Muscle of leg (tissue), 11 donors: Measurements from ENCODE around the gene CHST13. TPM values are rescaled to one million over a fixed set of nuclear protein-coding genes. Genes with fewer than 3 reads are reported as not detected.
"Not testable (repeated sequence)": the region's sequence is repeated elsewhere in the genome, so short reads cannot be mapped to it uniquely, and the experiment has no call there.

Experiments used
- DNase-seq: peaks from one replicate; pipeline ENCODE4 v3.0.0; 2013
- H3K27ac ChIP-seq: one replicate; pipeline ENCODE4 v1.5.1; 2013; ENCODE audit warnings: mild to moderate bottlenecking, low read length, control low read depth
- H3K27me3 ChIP-seq: one replicate; pipeline ENCODE4 v1.6.1; 2013; ENCODE audit warnings: low read length; ENCODE audit not compliant: control insufficient read depth, insufficient read depth
- H3K36me3 ChIP-seq: one replicate; pipeline ENCODE4 v1.6.1; 2013; ENCODE audit warnings: low read length; ENCODE audit not compliant: control insufficient read depth, insufficient read depth
- H3K4me1 ChIP-seq: one replicate; pipeline ENCODE4 v1.6.1; 2013; ENCODE audit warnings: low read length; ENCODE audit not compliant: control insufficient read depth, insufficient read depth
- H3K4me3 ChIP-seq: one replicate; pipeline ENCODE4 v1.5.1; 2013; ENCODE audit warnings: low read length, control low read depth
- H3K9me3 ChIP-seq: replicated peaks from 2 replicates; pipeline ENCODE4 v1.6.1; 2013; ENCODE audit warnings: low read depth, low read length; ENCODE audit not compliant: control insufficient read depth
- WGBS: methylation state at CpG from one replicate; pipeline ENCODE4 v1.1.5; 2013; ENCODE audit warnings: missing lambda C conversion rate; ENCODE audit not compliant: insufficient coverage; 5-methylcytosine and 5-hydroxymethylcytosine counted together
- polyA plus RNA-seq, 8 donors: library from polyadenylated mRNA; unstranded; fragments of 120-200 nt; gene quantifications; one replicate each; pipeline versions ENCODE4 v1.2.1 to v1.2.3, GENCODE V29; 2013; ENCODE audit warnings: inconsistent platforms in 1 of 8, low replicate concordance in 1 of 8; ENCODE audit not compliant: insufficient read length in 8 of 8, insufficient read depth in 1 of 8
- total RNA-seq: library from RNA; stranded (reverse); fragments of 120-200 nt; gene quantifications from one replicate; pipeline ENCODE4 v1.2.4, GENCODE V29; 2013

Gene CHST13
- total and polyA plus RNA-seq, 9 donors: 0.10 to 2.4 (median 0.23) TPM; not detected in 1

GRCh38 chr3:126531051-126531330, 7.0 kb downstream of the CHST13 start:
- Histone ChIP-seq H3K9me3 (no peaks in the 10 kb centered on the region), H3K4me1 (peaks cover 2% of the 10 kb centered on the region), H3K4me3 (no peak overlapping the region), H3K27ac (no peak overlapping the region), H3K36me3 (no peaks in the 10 kb centered on the region), H3K27me3 (peaks cover 21% of the 10 kb centered on the region)
- 95% methylated on average over 5 of the region's 6 CpGs for WGBS
- DNase-seq: no peak

DNA sequence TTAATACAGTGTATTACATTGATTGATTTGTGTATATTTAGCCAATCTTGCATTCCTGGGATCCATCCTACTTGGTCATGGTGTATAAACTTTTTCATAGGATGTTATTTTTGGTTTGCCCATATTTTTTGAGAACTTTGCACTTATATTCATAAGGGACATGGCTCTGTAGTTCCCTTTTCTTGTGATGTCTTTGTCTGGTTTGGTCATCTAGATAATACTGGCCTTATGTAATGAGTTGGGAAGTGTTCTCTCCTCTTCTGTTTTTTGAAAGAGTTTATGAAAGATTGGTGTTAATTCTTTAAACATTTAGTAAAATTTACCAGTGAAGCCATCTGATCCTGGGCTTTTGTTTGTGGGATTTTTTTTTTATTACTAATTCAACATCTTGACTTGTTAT, 9.6 kb downstream of the CHST13 start:
- H3K9me3 ChIP-seq: no peaks in the 10 kb centered on the region
- no peak overlapping the region for H3K27ac ChIP-seq
- DNase-seq: no peak
- H3K36me3 ChIP-seq: no peaks in the 10 kb centered on the region
- H3K4me3 ChIP-seq: no peak overlapping the region
- peaks cover 23% of the 10 kb centered on the region for H3K27me3 ChIP-seq
- H3K4me1 ChIP-seq: peaks cover 7% of the 10 kb centered on the region

- WGBS: 71% methylated on average over 4 of the region's 7 CpGs
- H3K36me3 ChIP-seq, H3K9me3 ChIP-seq, H3K27ac ChIP-seq, H3K4me3 ChIP-seq, DNase-seq: not testable (repeated sequence)
- H3K4me1 ChIP-seq: peaks cover 12% of the 10 kb centered on the region
- peaks cover 22% of the 10 kb centered on the region for H3K27me3 ChIP-seq
Observed at GRCh38 chr3:126534716-126535115, 10.8 kb downstream of the CHST13 start.

DNA sequence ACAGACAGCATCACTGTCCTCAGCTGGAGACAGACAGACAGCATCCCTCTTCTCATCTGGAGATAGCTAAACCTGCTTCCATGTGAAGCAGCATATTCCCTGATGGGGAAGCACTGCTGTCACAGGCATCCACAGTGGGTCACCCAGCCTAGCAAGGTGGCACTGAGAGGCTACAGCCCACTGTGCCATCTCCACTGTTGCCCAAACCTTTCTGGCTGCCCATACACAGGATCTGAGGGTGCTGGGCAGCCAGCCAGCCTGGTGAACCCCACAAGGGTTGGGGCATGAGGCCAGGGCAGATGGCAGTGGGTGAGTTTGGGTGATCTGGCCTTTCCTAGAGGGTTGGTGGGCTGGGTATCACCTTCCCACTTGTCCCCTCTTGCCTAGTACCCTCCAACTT, 11.7 kb downstream of the CHST13 start:
- Histone ChIP-seq H3K36me3 (no peaks in the 10 kb centered on the region), H3K4me3 (no peak overlapping the region), H3K27me3 (peaks cover 25% of the 10 kb centered on the region), H3K4me1 (peaks cover 18% of the 10 kb centered on the region), H3K27ac (no peak overlapping the region), H3K9me3 (no peaks in the 10 kb centered on the region)
- DNase-seq: no peak

DNA sequence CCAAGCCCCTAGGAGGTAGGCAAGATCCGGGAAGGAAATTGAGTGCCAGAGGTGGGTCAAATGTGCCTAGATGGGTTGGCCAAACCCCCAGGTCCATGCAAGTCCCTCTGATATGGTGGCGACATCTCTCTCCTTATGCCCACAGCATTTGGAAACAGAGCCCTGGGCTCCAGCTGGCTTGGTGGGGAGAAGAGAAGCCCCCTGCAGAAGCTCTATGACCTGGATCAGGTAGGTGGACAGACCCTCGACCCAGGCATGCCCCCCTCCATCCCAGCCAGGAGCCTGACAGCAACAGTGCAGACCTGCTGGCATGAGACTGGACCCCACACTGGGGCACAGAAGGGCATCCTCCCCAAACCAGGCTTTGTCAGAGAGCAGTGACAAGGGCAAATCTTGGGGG, 12.2 kb downstream of the CHST13 start:
- peaks cover 29% of the 10 kb centered on the region for H3K27me3 ChIP-seq
- H3K27ac ChIP-seq: no peak overlapping the region
- peaks cover 23% of the 10 kb centered on the region for H3K4me1 ChIP-seq
- H3K9me3 ChIP-seq: no peaks in the 10 kb centered on the region
- no peak overlapping the region for H3K4me3 ChIP-seq
- WGBS: 67% methylated on average over 1 of the region's 3 CpGs
- DNase-seq: no peak
- no peaks in the 10 kb centered on the region for H3K36me3 ChIP-seq

GRCh38 chr3:126537116-126537729, 13.3 kb downstream of the CHST13 start:
- H3K27ac ChIP-seq: no peak overlapping the region
- H3K4me1 ChIP-seq: peaks cover 28% of the 10 kb centered on the region
- H3K36me3 ChIP-seq: no peaks in the 10 kb centered on the region
- peaks cover 40% of the 10 kb centered on the region for H3K27me3 ChIP-seq
- H3K4me3 ChIP-seq: no peak overlapping the region
- 39% methylated on average over 9 of the region's 9 CpGs for WGBS
- no peaks in the 10 kb centered on the region for H3K9me3 ChIP-seq
- DNase-seq: no peak

DNA sequence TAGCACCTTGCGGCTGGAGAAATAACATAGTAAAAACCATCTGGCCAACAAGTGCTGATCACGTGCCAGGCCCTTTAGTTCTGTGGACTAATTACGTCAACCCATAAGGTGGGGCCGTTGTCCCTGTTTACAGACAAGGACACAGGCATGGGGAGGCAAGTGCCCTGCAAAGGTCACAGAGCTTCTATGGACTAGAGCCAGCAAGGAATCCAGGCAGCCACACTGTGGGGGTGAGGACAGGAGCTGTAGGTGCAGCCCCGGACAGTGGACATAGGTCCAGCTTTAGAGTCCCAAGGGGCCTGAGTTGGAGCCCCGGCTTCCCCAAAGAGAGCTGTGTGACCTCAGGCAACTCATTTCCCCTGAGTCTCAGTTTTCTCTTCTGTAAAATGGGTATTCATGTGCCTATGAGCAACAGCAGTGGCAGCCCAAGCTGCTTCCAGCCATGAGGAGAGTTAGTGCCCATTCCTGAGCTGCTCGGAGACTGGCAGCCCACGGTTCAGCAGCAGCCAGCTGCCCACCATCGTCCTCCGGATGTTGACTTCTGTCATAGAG, 13.9 kb downstream of the CHST13 start:
- no peak overlapping the region for H3K4me3 ChIP-seq
- H3K27me3 ChIP-seq: peaks cover 46% of the 10 kb centered on the region
- H3K4me1 ChIP-seq: peaks cover 28% of the 10 kb centered on the region
- no peak overlapping the region for H3K27ac ChIP-seq
- 61% methylated on average over 9 of the region's 10 CpGs for WGBS
- no peak for DNase-seq
- H3K9me3 ChIP-seq: no peaks in the 10 kb centered on the region
- no peaks in the 10 kb centered on the region for H3K36me3 ChIP-seq

DNA sequence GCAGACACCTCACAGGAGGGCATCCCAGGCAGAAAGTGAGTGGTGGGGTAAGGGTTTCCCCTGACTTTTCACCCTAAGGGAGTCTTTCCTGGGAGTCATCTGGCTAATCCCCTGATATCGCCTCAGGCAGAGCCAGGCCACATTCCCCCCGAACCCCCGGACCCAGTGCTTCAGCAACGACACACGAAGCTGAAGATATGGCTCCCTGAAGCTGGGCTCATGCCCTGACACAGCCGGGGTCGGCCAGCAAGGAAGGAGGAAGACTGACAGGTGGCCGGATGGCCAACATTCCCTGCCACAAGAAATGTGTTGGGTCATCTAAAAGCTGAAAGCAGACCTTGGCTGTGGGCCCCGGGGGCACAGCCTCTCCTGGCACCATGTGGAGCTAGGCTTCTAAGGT, 14.4 kb downstream of the CHST13 start:
- peaks cover 33% of the 10 kb centered on the region for H3K4me1 ChIP-seq
- DNase-seq: no peak
- no peaks in the 10 kb centered on the region for H3K36me3 ChIP-seq
- no peaks in the 10 kb centered on the region for H3K9me3 ChIP-seq
- 62% methylated on average over 9 of the region's 9 CpGs for WGBS
- H3K27ac ChIP-seq: no peak overlapping the region
- H3K4me3 ChIP-seq: no peak overlapping the region
- H3K27me3 ChIP-seq: peaks cover 50% of the 10 kb centered on the region

- peaks cover 37% of the 10 kb centered on the region for H3K4me1 ChIP-seq
- H3K4me3 ChIP-seq: no peak overlapping the region
- no peaks in the 10 kb centered on the region for H3K9me3 ChIP-seq
- no peak overlapping the region for H3K27ac ChIP-seq
- DNase-seq: no peak
- H3K27me3 ChIP-seq: peaks cover 52% of the 10 kb centered on the region
- no CpG with 5 or more reads among the region's 5 CpGs for WGBS
- no peaks in the 10 kb centered on the region for H3K36me3 ChIP-seq
Observed at GRCh38 chr3:126538966-126539365, 15.0 kb downstream of the CHST13 start.

DNA sequence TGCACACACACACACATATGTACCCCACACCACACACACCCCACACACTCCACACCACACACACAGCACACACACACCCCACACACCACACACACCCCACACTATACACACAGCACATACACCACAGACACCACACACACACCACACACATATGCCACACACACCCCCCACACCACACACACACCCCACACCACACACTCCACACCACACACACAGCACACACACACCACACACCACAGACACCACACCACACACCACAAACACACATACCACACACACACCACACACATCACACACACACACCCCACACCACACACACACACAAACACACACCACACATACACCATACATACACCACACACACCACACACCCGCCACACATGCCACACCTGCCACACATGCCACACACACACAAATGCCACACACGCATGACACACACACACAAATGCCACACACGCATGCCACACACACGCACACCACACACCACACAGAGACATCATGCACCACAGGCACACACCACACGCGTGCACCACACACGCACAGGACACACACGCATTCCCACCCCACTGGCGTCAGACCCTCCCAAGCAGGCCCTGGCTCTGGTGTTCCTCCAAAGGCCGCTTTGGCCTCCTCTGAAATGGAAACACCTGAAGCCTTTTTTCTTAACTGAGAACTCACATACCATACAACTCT, 15.7 kb downstream of the CHST13 start:
- no peak for DNase-seq
- Histone ChIP-seq H3K9me3 (no peaks in the 10 kb centered on the region), H3K27ac (no peak overlapping the region), H3K36me3 (no peaks in the 10 kb centered on the region), H3K4me1 (peaks cover 37% of the 10 kb centered on the region), H3K27me3 (peaks cover 47% of the 10 kb centered on the region), H3K4me3 (no peak overlapping the region)
- 92% methylated on average over 10 of the region's 10 CpGs for WGBS
